ENCODE measurements around the gene SRGAP1.

- TF ChIP-seq CTCF (IDR thresholded peaks at IDR 0.05), result no peak
- no peak for TF ChIP-seq POLR2AphosphoS5 (IDR thresholded peaks at IDR 0.05; ENCODE audit: insufficient read depth in 1 of 2, low read depth in 1 of 2)
- TF ChIP-seq POLR2A (IDR thresholded peaks at IDR 0.05), result no peak
These were observed 342.3 kb downstream of the SRGAP1 start for GRCh38 chr12:64186789-64187188.

Data from vagina (tissue), 2 donors.